Measurements from ENCODE around the gene HMX1. TPM values are rescaled to one million over a fixed set of nuclear protein-coding genes. Genes with fewer than 3 reads are reported as not detected.

HMX1 gene
- total and polyA plus RNA-seq, 9 donors: 0.08 to 0.21 (median 0.12) TPM; not detected in 1

DNA sequence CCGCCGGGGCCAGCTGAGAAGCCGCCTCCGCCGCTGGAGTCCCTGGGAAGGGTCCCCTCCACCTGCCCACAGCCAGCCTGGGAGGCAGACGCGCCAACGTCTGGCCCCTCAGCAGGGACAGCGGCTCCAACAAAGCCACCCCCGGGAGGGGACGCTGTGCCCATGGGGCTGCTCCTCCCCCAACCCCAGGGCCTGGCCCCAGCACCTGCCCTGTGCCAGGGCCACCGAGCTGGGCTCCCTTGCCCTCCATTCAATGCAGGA lies 6.1 kb upstream of the HMX1 start:
- 2% methylated on average over 12 of the region's 12 CpGs for WGBS (ENCODE audit: insufficient coverage)
- H3K27me3 ChIP-seq (ENCODE audit: control insufficient read depth, insufficient read depth, low read length): peaks cover 95% of the 10 kb centered on the region

DNA sequence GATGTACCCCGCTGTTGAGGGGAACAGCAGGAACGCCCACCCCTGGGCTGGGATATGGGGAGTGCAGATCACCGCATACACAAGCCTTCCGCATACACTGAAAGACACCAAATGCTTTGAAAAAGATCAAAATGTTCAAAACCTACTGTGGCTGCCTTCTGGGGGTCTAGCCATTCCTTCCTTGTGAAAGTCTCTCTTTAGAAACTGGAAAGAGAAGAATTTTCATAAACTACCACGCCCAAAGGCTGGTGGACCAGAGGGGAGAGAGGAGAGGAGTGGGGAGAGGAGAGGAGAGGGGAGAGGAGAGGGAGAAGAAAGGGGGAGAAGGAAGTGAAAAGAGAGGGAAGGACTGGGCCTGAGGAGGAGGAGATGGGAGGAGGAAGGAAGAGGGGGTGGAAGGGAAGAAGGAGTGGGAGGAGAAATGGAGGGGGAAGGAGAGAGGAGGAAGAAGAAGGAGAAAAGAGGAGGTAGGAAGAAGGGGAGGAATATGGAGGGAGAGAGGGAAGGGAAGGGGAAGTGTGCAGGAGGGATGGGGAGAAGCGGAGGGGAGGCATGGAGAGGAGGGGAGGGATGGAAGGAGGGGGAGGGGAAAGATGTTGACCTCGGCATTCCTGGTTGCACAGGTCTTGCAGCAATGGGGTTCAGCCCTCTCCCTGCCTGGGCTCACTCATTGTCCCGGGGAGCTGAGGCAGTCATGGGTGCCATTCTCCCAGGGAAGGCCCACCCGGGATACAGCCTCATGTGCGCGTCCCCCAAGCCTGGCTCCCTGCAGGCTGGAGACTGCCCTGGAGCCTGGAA lies 5.5 kb upstream of the HMX1 start:
- H3K27me3 ChIP-seq (ENCODE audit: control insufficient read depth, insufficient read depth, low read length): peaks cover 96% of the 10 kb centered on the region
- no peaks in the 10 kb centered on the region for H3K9me3 ChIP-seq (replicated peaks; ENCODE audit: control insufficient read depth, low read depth, low read length)
- no peaks in the 10 kb centered on the region for H3K36me3 ChIP-seq (ENCODE audit: control insufficient read depth, insufficient read depth, low read length)
- no peak overlapping the region for H3K4me3 ChIP-seq (ENCODE audit: low read length)
- H3K4me1 ChIP-seq (ENCODE audit: control insufficient read depth, insufficient read depth, low read length): peaks cover 9% of the 10 kb centered on the region
- H3K27ac ChIP-seq (ENCODE audit: low read length): no peak overlapping the region
- no peak for DNase-seq
- 6% methylated on average over 11 of the region's 11 CpGs for WGBS (ENCODE audit: insufficient coverage)

More for the DNA sequence above, 6.1 kb upstream of the HMX1 start:
- no peak for DNase-seq
- H3K27ac ChIP-seq (ENCODE audit: low read length): no peak overlapping the region
- no peak overlapping the region for H3K4me3 ChIP-seq (ENCODE audit: low read length)
- H3K36me3 ChIP-seq (ENCODE audit: control insufficient read depth, insufficient read depth, low read length): no peaks in the 10 kb centered on the region
- H3K9me3 ChIP-seq (replicated peaks; ENCODE audit: control insufficient read depth, low read depth, low read length): no peaks in the 10 kb centered on the region
- H3K4me1 ChIP-seq (ENCODE audit: control insufficient read depth, insufficient read depth, low read length): peaks cover 3% of the 10 kb centered on the region

DNA sequence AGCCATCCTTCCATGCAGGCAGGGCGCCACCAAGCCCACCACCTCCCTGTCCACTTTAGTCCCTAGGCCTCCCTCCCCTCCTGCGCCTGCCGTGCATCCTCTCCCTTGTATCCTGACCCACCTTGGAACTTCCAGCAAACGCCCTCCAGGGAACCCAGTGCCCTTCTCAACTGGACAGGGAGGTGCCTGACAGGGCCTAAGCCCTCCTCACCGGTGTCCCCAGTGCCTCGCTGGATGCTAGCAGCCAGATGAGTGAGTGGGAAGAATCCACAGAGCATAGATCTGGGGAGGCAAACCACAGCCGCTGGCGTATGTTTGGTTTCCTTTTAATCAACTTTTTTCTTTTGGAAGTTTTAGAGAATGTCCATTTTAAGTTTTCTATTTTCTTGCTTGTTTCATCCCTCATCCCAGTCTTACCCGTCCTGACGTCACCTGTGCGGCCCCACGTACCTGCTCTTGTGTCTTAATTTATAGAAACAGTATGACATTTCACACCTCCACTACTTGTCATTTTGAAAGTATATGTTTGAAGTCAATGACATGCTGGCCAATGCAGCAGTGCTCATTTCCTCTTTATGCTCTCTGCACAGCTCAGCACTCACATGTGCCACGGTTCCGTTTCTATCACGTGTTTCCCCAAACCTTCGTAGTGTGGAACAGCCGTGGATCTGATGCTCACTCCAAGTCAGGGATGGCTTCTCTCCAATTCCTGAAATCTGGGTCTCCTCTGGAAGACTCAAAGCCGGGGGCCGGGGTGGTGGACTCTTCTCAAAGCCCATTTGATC lies 3.4 kb upstream of the HMX1 start:
- H3K27me3 ChIP-seq (ENCODE audit: control insufficient read depth, insufficient read depth, low read length): peaks cover 92% of the 10 kb centered on the region
- no peak overlapping the region for H3K27ac ChIP-seq (ENCODE audit: low read length)
- whole genome bisulfite sequencing (ENCODE audit: insufficient coverage): 10% methylated on average over 8 of the region's 19 CpGs
- peaks cover 11% of the 10 kb centered on the region for H3K4me1 ChIP-seq (ENCODE audit: control insufficient read depth, insufficient read depth, low read length)
- no peak overlapping the region for H3K4me3 ChIP-seq (ENCODE audit: low read length)
- DNase-seq: no peak
- no peaks in the 10 kb centered on the region for H3K9me3 ChIP-seq (replicated peaks; ENCODE audit: control insufficient read depth, low read depth, low read length)
- H3K36me3 ChIP-seq (ENCODE audit: control insufficient read depth, insufficient read depth, low read length): no peaks in the 10 kb centered on the region

DNA sequence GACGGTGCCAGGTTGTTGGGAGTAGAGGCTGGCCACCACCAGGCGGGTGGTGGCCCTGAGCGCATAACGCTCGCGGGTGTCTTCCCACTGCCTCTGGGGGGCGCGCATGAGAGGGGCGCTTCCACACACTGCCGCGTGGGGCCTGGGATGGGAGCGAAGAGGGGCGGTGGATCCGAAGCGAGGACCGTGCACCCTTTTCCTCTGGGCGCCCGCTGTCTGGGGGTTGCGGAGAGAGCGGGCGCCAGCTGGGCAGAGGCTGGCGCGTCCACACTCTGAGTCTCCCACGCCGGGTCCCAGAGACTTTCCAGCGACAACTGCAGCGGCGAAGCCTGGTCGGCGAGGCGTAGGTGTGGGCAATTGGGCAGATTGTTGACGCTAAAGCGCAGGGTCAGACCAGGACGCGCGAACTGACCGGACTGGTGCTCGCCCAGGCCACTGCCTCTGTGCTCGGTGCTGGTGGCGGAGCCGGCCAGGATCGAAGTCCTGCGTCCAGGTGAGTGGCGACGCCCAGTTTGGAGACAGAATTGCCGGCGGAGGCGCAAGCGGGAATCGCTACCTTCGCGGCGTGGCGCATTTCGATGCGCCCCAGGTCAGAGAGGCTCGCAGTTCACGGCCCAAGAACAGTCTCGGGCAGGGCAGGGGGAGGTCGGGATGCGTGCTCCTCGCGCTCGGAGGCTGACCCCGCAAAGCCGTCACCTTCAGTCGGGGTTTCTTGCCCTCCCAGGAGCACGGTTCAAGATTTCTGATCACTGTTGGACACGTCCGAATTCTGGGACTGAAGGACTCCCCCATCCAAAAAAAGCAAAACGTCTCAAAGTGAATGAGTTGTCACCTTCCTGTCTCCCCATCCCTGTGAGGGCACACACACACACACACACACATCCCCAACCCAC lies 2.6 kb upstream of the HMX1 start:
- peaks cover 11% of the 10 kb centered on the region for H3K4me1 ChIP-seq (ENCODE audit: control insufficient read depth, insufficient read depth, low read length)
- no peaks in the 10 kb centered on the region for H3K36me3 ChIP-seq (ENCODE audit: control insufficient read depth, insufficient read depth, low read length)
- no peaks in the 10 kb centered on the region for H3K9me3 ChIP-seq (replicated peaks; ENCODE audit: control insufficient read depth, low read depth, low read length)
- H3K27me3 ChIP-seq (ENCODE audit: control insufficient read depth, insufficient read depth, low read length): peaks cover 92% of the 10 kb centered on the region
- WGBS (ENCODE audit: insufficient coverage): 2% methylated on average over 66 of the region's 71 CpGs
- H3K4me3 ChIP-seq (ENCODE audit: low read length): no peak overlapping the region
- no peak overlapping the region for H3K27ac ChIP-seq (ENCODE audit: low read length)
- no peak for DNase-seq

DNA sequence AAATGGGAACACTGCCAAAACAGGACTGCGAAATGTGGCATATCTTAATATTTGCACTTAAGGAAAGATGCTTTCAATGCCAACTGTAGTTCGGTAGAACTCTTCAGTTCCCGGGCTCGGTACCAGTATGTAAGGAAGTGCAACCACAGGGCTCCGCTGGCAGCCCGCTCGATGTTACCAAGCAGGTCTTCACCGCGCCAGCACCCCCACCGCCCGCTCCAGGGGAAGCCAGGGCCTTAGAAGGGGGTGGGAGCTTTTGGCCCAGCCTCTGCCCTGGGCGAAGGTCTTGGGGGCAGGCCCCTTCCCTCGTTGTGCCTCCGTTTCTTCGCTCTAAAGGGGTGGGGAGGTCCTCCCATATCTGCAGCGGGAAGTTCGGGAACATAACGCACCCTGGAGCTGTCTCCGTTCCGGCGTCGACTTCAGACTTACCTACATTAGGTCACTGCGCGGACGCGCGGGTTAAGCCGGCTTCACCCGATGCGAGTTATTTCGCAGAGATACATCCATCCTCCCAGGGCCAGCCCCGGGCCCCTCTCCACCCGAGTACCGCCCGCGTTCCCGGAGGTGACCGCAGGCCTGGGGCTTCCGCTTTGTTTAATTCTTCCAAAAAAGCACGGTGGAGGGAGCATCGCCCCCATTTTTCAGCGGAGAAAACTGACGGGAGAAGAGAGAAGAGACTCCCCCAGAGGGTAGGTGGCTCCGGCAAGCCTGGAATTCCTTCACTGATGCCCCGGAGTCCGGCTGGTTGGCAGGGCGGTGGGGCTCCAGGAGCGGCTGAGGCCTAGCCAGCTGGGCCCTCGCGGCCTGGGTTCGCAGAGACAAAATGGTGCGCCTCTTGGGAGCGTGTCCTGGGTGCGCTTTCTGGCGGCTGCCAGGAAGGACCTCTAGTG lies 1.0 kb upstream of the HMX1 start:
- DNase-seq: no peak
- peaks cover 11% of the 10 kb centered on the region for H3K4me1 ChIP-seq (ENCODE audit: control insufficient read depth, insufficient read depth, low read length)
- no peak overlapping the region for H3K27ac ChIP-seq (ENCODE audit: low read length)
- H3K36me3 ChIP-seq (ENCODE audit: control insufficient read depth, insufficient read depth, low read length): no peaks in the 10 kb centered on the region
- no peak overlapping the region for H3K4me3 ChIP-seq (ENCODE audit: low read length)
- peaks cover 91% of the 10 kb centered on the region for H3K27me3 ChIP-seq (ENCODE audit: control insufficient read depth, insufficient read depth, low read length)
- no peaks in the 10 kb centered on the region for H3K9me3 ChIP-seq (replicated peaks; ENCODE audit: control insufficient read depth, low read depth, low read length)
- 3% methylated on average over 50 of the region's 55 CpGs for WGBS (ENCODE audit: insufficient coverage)

DNA sequence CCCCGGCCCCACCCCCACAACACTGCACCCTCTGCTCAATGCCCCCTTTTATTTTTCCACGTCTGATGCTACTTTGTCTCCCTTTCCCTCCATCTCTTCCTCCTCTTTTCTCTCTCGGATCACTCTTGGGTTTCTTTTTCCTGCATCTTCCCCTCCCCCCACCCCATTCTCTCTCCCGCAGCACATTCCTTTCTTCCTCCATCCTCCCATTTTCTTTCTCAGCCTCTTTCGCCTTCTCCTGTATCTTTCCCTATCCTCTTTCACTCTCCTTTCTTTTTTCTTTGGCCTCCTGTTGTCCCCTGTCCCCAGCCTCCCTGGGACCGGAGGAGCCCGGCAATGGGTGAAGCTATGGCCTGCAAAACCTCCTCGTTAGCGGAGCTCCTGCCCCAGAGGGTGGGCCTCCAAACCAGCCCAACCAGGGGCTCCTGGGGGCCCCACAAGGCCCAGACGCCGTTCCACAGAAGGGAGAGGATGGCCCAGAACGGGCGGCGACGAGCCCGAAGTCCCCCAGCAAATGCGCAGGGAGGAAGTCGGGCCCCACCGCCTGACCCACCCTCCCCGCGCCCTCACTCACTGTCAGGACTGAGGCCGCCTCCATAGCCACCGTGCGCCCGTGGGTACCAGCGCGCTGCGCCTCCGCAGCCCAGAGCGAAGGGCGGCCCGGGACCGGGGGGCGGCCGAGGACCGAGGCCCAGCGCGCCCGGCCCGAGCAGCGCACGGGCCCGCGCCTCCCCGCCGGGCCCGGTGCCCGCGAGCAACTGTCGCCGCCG lies 807 bp downstream of the HMX1 start:
- Histone ChIP-seq H3K4me1 (ENCODE audit: control insufficient read depth, insufficient read depth, low read length) (peaks cover 11% of the 10 kb centered on the region), H3K4me3 (ENCODE audit: low read length) (no peak overlapping the region), H3K27ac (ENCODE audit: low read length) (no peak overlapping the region), H3K36me3 (ENCODE audit: control insufficient read depth, insufficient read depth, low read length) (no peaks in the 10 kb centered on the region), H3K9me3 (replicated peaks; ENCODE audit: control insufficient read depth, low read depth, low read length) (no peaks in the 10 kb centered on the region), H3K27me3 (ENCODE audit: control insufficient read depth, insufficient read depth, low read length) (peaks cover 90% of the 10 kb centered on the region)
- WGBS (ENCODE audit: insufficient coverage): under 1% methylated on average over 44 of the region's 52 CpGs
- DNase-seq: no peak

DNA sequence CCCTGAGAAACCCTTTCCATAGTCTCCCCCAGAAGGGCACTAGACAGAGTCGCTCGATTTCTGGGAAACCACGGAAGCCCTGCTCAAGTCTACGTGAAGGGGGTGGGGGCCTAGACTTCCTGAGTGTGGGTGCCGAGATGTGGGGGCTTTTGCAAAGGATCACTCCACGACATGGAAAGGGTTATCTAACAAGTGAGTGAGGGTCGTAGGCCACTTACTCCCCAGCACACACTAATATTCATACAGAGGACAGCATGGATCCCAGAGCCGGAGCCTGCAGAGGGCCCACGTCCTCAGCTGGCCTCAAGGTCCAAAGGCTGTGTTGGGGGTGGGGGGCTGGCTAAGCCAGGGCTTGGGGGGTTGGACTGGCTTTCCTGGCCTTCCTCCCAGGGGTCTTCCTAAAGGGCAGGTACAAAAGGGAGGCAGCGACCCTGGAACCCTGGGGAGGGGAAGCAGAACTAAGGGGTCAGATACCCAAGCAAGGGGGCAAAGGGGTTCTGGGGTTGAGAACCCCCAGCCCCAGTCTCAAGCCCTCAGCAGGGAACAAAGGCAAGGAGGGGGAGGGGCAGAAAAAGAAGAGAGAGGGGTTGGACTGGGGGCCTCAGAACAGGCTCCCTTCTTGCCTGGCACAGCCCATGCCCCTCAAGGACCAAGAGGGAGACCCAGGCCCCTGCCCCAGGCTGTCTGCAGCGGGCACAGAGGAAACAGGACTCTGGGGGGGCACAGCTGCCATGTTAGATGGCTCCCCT lies 1.6 kb downstream of the HMX1 start:
- Histone ChIP-seq H3K36me3 (ENCODE audit: control insufficient read depth, insufficient read depth, low read length) (no peaks in the 10 kb centered on the region), H3K27ac (ENCODE audit: low read length) (no peak overlapping the region)
- WGBS (ENCODE audit: insufficient coverage): 0% methylated on average over 3 of the region's 11 CpGs

DNA sequence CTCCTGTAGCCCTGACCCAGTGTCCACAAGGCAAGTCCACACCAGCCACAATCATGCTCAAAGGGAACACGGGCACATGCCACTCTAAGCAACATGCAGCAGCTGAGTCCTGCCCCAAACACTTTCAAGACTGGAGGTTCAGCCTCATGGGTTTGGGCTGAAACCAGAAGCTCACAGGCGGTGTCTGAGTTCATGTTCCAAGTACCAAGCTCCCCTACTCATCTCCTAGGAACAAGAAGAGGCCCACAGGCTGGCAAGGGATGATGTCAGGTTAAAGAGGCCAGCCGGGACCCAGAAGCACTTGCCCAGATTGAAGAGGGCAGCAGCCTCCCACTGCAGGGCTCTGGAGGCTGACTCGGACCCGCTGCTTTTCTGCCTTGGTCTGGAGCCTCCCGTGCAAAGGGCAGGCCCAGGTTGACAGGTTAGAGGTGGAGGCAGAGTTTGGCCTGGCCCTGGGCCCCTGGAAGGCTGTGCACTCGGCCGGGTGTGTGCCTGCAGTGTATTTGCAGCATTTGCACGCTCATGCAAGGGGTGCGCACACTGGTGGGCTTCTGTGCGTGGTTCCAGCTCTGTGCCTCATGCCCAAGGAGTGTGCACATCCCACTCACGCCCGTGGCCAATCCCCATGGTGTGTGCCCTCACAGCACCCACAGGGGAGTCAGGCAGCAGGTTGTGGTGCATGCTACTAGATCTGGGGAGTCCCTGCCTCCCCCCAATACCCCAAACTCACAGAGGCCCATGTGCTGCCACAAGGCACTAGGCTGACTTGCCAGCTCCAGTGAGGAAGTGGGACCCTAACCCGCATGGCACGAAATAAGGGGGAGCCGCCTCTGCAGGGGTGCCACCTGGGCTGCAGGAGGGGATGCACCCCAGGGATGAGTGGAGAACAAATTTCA lies 2.4 kb downstream of the HMX1 start:
- Histone ChIP-seq H3K27ac (ENCODE audit: low read length) (no peak overlapping the region), H3K36me3 (ENCODE audit: control insufficient read depth, insufficient read depth, low read length) (no peaks in the 10 kb centered on the region), H3K27me3 (ENCODE audit: control insufficient read depth, insufficient read depth, low read length) (peaks cover 90% of the 10 kb centered on the region), H3K4me3 (ENCODE audit: low read length) (no peak overlapping the region), H3K4me1 (ENCODE audit: control insufficient read depth, insufficient read depth, low read length) (peaks cover 11% of the 10 kb centered on the region), H3K9me3 (replicated peaks; ENCODE audit: control insufficient read depth, low read depth, low read length) (no peaks in the 10 kb centered on the region)
- DNase-seq: no peak
- WGBS (ENCODE audit: insufficient coverage): 16% methylated on average over 15 of the region's 16 CpGs

More for the DNA sequence above, 1.6 kb downstream of the HMX1 start:
- Histone ChIP-seq H3K4me1 (ENCODE audit: control insufficient read depth, insufficient read depth, low read length) (peaks cover 11% of the 10 kb centered on the region), H3K4me3 (ENCODE audit: low read length) (no peak overlapping the region), H3K27me3 (ENCODE audit: control insufficient read depth, insufficient read depth, low read length) (peaks cover 90% of the 10 kb centered on the region), H3K9me3 (replicated peaks; ENCODE audit: control insufficient read depth, low read depth, low read length) (no peaks in the 10 kb centered on the region)
- no peak for DNase-seq

All from muscle of leg (tissue), 11 donors.